HepG2 (cell line): ENCODE data around the gene ACTL6A. TPM values are rescaled to one million over a fixed set of nuclear protein-coding genes. Genes with fewer than 3 reads are reported as not detected.

Source experiments
- ARNT ChIP-seq: fragments of 450-650 bp; IDR thresholded peaks from 2 replicates; pipeline ENCODE4 v1.6.1; 2017
- MLLT10 ChIP-seq: sonication (generic); formaldehyde crosslinking; IDR thresholded peaks from 2 replicates; pipeline ENCODE4 v1.4.0; 2020; ENCODE audit warnings: missing genetic modification reagents
- PHF20 ChIP-seq: sonication (generic); formaldehyde crosslinking; IDR thresholded peaks from 2 replicates; pipeline ENCODE4 v1.5.0; 2020; ENCODE audit warnings: mild to moderate bottlenecking, missing genetic modification reagents
- REXO4 ChIP-seq: sonication (generic); formaldehyde crosslinking; IDR thresholded peaks from 2 replicates; pipeline ENCODE4 v1.8.0; 2022; ENCODE audit warnings: missing genetic modification reagents, mild to moderate bottlenecking, borderline replicate concordance
- SALL1 ChIP-seq: sonication (generic); formaldehyde crosslinking; IDR thresholded peaks from 2 replicates; pipeline ENCODE4 v1.8.0; 2022; ENCODE audit warnings: mild to moderate bottlenecking, missing genetic modification reagents
- SKI ChIP-seq: fragments of 450-650 bp; IDR thresholded peaks from one replicate; pipeline ENCODE4 v1.6.1; 2018; ENCODE audit warnings: mild to moderate bottlenecking; ENCODE audit not compliant: partially characterized antibody
- SMYD3 ChIP-seq: sonication (generic); formaldehyde crosslinking; IDR thresholded peaks from 2 replicates; pipeline ENCODE4 v1.8.1; 2023; ENCODE audit warnings: mild to moderate bottlenecking, missing genetic modification reagents
- SSRP1 ChIP-seq: IDR thresholded peaks from 2 replicates; pipeline ENCODE4 v1.6.1; 2016; ENCODE audit warnings: control low read depth
- ZBTB25 ChIP-seq: IDR thresholded peaks from 2 replicates; pipeline ENCODE4 v1.6.1; 2018; ENCODE audit warnings: missing genetic modification reagents
- ZNF407 ChIP-seq: sonication (generic); formaldehyde crosslinking; IDR thresholded peaks from one replicate; pipeline ENCODE4 v1.5.1; 2020; ENCODE audit warnings: mild to moderate bottlenecking, missing genetic modification reagents; ENCODE audit errors: not compliant biosample characterization
- ZNF557 ChIP-seq: sonication (generic); formaldehyde crosslinking; IDR thresholded peaks from 2 replicates; pipeline ENCODE4 v1.4.0; 2020; ENCODE audit warnings: missing genetic modification reagents
- polyA plus RNA-seq, 8 experiments: library from polyadenylated mRNA; depleted of rRNA in 3 of 8; stranded (reverse) in 7 of 8; unstranded in 1 of 8; fragments of >200 nt; fragmentation: Illumina TruSeq in 4 of 8; extraction: Trizol in 4 of 8; gene quantifications; 2 replicates each; pipeline versions ENCODE4 v1.2.1 to v1.2.3, GENCODE V29; 2011 to 2016; ENCODE audit warnings: low read depth in 4 of 8, missing spikeins in 1 of 8, mixed read lengths in 1 of 8; ENCODE audit not compliant: insufficient read depth in 1 of 8
- total RNA-seq, 5 experiments: library from RNA; depleted of rRNA; stranded (reverse); fragments of >200 nt; fragmentation: Illumina TruSeq; extraction: Trizol; gene quantifications; 2 replicates each; pipeline ENCODE4 v1.2.3, GENCODE V29; 2016; ENCODE audit warnings: low read depth in 1 of 5
- TF ChIP-seq, protein P1 (sequence below): fragments of 450-650 bp; IDR thresholded peaks from 2 replicates; pipeline ENCODE4 v1.6.1; 2016
- TF ChIP-seq, protein P2 (sequence below): sonication (generic); formaldehyde crosslinking; IDR thresholded peaks from 2 replicates; pipeline ENCODE4 v1.5.0; 2020; ENCODE audit warnings: mild to moderate bottlenecking, missing genetic modification reagents, borderline replicate concordance
- TF ChIP-seq, protein P3 (sequence below): sonication (generic); formaldehyde crosslinking; IDR thresholded peaks from 2 replicates; pipeline ENCODE4 v1.5.0; 2020; ENCODE audit warnings: mild to moderate bottlenecking, missing genetic modification reagents

Gene ACTL6A
- total and polyA plus RNA-seq, 2 of the 13 experiments (the other 11 are each of a cell fraction or from before 2014, with no cell fraction given), result 58.1 to 84.1 TPM

DNA sequence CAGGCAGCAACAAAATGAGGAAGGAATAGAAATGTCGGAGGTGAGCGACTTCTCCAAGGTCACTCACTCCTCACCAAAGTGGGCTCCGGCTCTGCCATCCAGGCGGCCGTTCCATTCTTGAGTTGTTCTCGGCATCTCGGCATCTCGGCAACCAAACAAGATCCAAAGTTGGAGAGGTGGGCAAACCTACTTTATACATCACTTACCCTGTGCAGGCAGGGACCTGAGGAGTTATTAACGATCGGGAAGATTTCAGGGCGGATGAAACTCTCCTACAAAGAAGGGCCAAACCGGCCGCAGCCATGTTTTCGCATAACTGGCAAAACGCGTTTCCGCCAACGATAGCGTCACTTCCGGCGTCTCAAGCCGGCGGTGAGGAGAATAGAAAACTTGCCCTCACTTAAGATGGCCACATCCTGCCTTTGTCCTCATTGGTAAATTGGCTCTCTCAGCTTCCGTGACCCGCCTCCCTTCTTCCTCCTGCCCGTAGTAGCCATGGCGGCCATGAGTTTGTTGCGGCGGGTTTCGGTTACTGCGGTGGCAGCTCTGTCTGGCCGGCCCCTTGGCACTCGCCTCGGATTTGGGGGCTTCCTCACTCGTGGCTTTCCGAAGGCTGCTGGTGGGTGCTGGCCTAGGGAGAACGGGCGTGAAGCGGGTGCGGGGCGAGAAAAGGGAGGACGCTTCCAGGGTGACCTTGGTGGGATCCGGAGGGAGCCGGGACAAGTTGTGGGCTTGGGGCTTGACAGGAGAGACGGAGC lies 41.8 kb downstream of the ACTL6A start, which contains the start of the genes MRPL47 and NDUFB5 (continued):
- TF ChIP-seq ZNF407 (CRISPR knock-in tag), result no peak
- TF ChIP-seq MLLT10, result no peak
- peak; percentile 54; the same call in 1 of the 2 replicates for TF ChIP-seq SMYD3 (CRISPR knock-in tag)
- no peak for TF ChIP-seq REXO4
- peak; percentile 69 for TF ChIP-seq ZBTB25
- no peak for TF ChIP-seq SSRP1
- TF ChIP-seq, protein P1, sequence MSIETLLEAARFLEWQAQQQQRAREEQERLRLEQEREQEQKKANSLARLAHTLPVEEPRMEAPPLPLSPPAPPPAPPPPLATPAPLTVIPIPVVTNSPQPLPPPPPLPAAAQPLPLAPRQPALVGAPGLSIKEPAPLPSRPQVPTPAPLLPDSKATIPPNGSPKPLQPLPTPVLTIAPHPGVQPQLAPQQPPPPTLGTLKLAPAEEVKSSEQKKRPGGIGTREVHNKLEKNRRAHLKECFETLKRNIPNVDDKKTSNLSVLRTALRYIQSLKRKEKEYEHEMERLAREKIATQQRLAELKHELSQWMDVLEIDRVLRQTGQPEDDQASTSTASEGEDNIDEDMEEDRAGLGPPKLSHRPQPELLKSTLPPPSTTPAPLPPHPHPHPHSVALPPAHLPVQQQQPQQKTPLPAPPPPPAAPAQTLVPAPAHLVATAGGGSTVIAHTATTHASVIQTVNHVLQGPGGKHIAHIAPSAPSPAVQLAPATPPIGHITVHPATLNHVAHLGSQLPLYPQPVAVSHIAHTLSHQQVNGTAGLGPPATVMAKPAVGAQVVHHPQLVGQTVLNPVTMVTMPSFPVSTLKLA, result no peak
- TF ChIP-seq, protein P2, sequence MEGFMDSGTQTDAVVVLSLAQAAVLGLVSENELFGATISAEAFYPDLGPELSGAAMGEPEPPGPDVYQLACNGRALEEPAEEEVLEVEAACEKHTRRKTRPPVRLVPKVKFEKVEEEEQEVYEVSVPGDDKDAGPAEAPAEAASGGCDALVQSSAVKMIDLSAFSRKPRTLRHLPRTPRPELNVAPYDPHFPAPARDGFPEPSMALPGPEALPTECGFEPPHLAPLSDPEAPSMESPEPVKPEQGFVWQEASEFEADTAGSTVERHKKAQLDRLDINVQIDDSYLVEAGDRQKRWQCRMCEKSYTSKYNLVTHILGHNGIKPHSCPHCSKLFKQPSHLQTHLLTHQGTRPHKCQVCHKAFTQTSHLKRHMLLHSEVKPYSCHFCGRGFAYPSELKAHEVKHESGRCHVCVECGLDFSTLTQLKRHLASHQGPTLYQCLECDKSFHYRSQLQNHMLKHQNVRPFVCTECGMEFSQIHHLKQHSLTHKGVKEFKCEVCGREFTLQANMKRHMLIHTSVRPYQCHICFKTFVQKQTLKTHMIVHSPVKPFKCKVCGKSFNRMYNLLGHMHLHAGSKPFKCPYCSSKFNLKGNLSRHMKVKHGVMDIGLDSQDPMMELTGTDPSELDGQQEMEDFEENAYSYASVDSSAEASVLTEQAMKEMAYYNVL, result no peak
- peak; percentile 93 for TF ChIP-seq PHF20 (CRISPR knock-in tag)
- TF ChIP-seq ARNT, result no peak
- no peak for TF ChIP-seq SKI
- no peak for TF ChIP-seq ZNF557 (CRISPR knock-in tag)
- peak; percentile 74; the same call in 1 of the 2 replicates for TF ChIP-seq SALL1
- TF ChIP-seq, protein P3, sequence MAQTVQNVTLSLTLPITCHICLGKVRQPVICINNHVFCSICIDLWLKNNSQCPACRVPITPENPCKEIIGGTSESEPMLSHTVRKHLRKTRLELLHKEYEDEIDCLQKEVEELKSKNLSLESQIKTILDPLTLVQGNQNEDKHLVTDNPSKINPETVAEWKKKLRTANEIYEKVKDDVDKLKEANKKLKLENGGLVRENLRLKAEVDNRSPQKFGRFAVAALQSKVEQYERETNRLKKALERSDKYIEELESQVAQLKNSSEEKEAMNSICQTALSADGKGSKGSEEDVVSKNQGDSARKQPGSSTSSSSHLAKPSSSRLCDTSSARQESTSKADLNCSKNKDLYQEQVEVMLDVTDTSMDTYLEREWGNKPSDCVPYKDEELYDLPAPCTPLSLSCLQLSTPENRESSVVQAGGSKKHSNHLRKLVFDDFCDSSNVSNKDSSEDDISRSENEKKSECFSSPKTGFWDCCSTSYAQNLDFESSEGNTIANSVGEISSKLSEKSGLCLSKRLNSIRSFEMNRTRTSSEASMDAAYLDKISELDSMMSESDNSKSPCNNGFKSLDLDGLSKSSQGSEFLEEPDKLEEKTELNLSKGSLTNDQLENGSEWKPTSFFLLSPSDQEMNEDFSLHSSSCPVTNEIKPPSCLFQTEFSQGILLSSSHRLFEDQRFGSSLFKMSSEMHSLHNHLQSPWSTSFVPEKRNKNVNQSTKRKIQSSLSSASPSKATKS (CRISPR knock-in tag), result no peak
